Measurements from ENCODE around the gene LINGO1. TPM values are rescaled to one million over a fixed set of nuclear protein-coding genes. Genes with fewer than 3 reads are reported as not detected.

LINGO1 gene
- total and polyA plus RNA-seq, 9 of the 15 experiments (the other 6 are each of a cell fraction or from before 2014, with no cell fraction given): 0.07 to 15.3 (median 2.1) TPM

DNA sequence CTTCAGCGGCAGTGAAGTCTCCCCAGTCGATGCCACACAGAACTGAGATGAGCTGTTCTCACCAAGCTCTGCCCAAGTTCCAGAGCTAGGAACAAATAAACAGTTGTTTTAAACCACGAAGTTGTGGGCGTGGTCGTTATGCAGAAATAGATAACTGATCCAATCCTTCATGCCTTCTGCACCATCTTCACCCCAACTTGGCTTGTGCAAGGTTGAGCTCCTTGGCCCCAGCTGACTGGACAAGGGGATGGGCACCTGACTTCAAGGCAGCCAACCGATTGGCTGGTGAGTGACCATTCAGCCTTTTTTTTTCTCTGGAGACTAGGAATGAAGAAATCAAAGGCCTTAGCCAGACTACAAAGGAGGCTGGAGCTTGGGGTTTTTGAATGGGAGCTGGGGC is 23.9 kb downstream of the LINGO1 start:
- ATAC-seq (peak; percentile 37), FAIRE-seq (peak; percentile 75), DNase-seq (ENCODE audit: extremely low read depth in 1 of 4, low spot score in 3 of 4) (peak; percentile 43 to 61 (median 59))
- no peaks in the 10 kb centered on the region for H3K9me3 ChIP-seq (replicated peaks; ENCODE audit: control insufficient read depth, insufficient read depth, low read depth, low read length)
- CTCF ChIA-PET (ENCODE audit: low intra/inter-chr PET ratio): no interaction called here
- 22% methylated on average over 6 of the region's 6 CpGs for WGBS (ENCODE audit: insufficient coverage, low coverage, missing lambda C conversion rate)
- in situ Hi-C loops (cut with MboI): no loop called here
- no peaks in the 10 kb centered on the region for H3K27me3 ChIP-seq (ENCODE audit: control insufficient read depth in 2 of 2, insufficient read depth in 2 of 2, low read length in 2 of 2)
- intact Hi-C loops (cut with micrococcal nuclease): no loop called here
- H4K20me1 ChIP-seq (replicated peaks; ENCODE audit: control insufficient read depth, insufficient read depth, low read length): no peaks in the 10 kb centered on the region
- peak overlapping the region in 1 of 2 experiments; percentile 54; a peak in 1 of 4 replicates for H3K9ac ChIP-seq (ENCODE audit: insufficient read depth in 1 of 2, low read depth in 2 of 2, low read length in 2 of 2)
- H3K27ac ChIP-seq (ENCODE audit: extremely low read depth, low read depth, low read length): no peak overlapping the region
- POLR2A ChIA-PET: interaction anchor here (0.7 to 1.4 kb wide), 5 partner anchors 9 to 37 kb away, joined by 3 to 9 read pairs (median 4); no protein-coding TSS in a partner anchor
- H3K36me3 ChIP-seq (ENCODE audit: control insufficient read depth, insufficient read depth, low read length): no peaks in the 10 kb centered on the region; the same call in 2 of the 3 replicates
- peak overlapping the region; percentile 49 for H3K4me2 ChIP-seq (ENCODE audit: insufficient read depth, low read length)
- H3K4me1 ChIP-seq (replicated peaks in 1 of 2; ENCODE audit: control insufficient read depth in 2 of 2, insufficient read depth in 2 of 2, low read length in 2 of 2): peaks cover 36 to 53% of the 10 kb centered on the region in 2 experiments
- no peaks in the 10 kb centered on the region for H3K9me1 ChIP-seq (ENCODE audit: control insufficient read depth, insufficient read depth, low read length)
- H3K79me2 ChIP-seq (ENCODE audit: control insufficient read depth, insufficient read depth, low read length): no peaks in the 10 kb centered on the region
- peak overlapping the region; percentile 81 for H2AFZ ChIP-seq (ENCODE audit: low read depth, low read length)
- no peak overlapping the region for H3K4me3 ChIP-seq
- BruUV-seq (replicated peaks): no TSS peak
- TF ChIP-seq RBM15 (IDR thresholded peaks at IDR 0.05; ENCODE audit: insufficient read depth, low read length): no peak
- no peak for TF ChIP-seq ZNF197 (CRISPR knock-in tag; IDR thresholded peaks at IDR 0.05; ENCODE audit: low read depth)
- TF ChIP-seq, protein P1, sequence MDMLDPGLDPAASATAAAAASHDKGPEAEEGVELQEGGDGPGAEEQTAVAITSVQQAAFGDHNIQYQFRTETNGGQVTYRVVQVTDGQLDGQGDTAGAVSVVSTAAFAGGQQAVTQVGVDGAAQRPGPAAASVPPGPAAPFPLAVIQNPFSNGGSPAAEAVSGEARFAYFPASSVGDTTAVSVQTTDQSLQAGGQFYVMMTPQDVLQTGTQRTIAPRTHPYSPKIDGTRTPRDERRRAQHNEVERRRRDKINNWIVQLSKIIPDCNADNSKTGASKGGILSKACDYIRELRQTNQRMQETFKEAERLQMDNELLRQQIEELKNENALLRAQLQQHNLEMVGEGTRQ (CRISPR knock-in tag; IDR thresholded peaks at IDR 0.05): peak; percentile 83
- no peak for TF ChIP-seq RFX7 (CRISPR knock-in tag; IDR thresholded peaks at IDR 0.05)
- TF ChIP-seq, protein P2, sequence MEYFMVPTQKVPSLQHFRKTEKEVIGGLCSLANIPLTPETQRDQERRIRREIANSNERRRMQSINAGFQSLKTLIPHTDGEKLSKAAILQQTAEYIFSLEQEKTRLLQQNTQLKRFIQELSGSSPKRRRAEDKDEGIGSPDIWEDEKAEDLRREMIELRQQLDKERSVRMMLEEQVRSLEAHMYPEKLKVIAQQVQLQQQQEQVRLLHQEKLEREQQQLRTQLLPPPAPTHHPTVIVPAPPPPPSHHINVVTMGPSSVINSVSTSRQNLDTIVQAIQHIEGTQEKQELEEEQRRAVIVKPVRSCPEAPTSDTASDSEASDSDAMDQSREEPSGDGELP (CRISPR knock-in tag; IDR thresholded peaks at IDR 0.05; ENCODE audit: borderline replicate concordance): peak; percentile 47; the same call in 1 of the 2 replicates
- no peak for TF ChIP-seq ZNF133 (CRISPR knock-in tag; IDR thresholded peaks at IDR 0.05)
- no peak for TF ChIP-seq ARID1B (IDR thresholded peaks at IDR 0.05)
- TF ChIP-seq, protein P3, sequence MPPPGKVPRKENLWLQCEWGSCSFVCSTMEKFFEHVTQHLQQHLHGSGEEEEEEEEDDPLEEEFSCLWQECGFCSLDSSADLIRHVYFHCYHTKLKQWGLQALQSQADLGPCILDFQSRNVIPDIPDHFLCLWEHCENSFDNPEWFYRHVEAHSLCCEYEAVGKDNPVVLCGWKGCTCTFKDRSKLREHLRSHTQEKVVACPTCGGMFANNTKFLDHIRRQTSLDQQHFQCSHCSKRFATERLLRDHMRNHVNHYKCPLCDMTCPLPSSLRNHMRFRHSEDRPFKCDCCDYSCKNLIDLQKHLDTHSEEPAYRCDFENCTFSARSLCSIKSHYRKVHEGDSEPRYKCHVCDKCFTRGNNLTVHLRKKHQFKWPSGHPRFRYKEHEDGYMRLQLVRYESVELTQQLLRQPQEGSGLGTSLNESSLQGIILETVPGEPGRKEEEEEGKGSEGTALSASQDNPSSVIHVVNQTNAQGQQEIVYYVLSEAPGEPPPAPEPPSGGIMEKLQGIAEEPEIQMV (tag; conservative IDR thresholded peaks at IDR 0.05; ENCODE audit: low read depth): no peak
- TF ChIP-seq, protein P4, sequence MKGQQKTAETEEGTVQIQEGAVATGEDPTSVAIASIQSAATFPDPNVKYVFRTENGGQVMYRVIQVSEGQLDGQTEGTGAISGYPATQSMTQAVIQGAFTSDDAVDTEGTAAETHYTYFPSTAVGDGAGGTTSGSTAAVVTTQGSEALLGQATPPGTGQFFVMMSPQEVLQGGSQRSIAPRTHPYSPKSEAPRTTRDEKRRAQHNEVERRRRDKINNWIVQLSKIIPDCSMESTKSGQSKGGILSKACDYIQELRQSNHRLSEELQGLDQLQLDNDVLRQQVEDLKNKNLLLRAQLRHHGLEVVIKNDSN (CRISPR knock-in tag; IDR thresholded peaks at IDR 0.05): peak; percentile 84
- TF ChIP-seq, protein P5, sequence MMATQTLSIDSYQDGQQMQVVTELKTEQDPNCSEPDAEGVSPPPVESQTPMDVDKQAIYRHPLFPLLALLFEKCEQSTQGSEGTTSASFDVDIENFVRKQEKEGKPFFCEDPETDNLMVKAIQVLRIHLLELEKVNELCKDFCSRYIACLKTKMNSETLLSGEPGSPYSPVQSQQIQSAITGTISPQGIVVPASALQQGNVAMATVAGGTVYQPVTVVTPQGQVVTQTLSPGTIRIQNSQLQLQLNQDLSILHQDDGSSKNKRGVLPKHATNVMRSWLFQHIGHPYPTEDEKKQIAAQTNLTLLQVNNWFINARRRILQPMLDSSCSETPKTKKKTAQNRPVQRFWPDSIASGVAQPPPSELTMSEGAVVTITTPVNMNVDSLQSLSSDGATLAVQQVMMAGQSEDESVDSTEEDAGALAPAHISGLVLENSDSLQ (IDR thresholded peaks at IDR 0.05): no peak
- TF ChIP-seq, protein P6, sequence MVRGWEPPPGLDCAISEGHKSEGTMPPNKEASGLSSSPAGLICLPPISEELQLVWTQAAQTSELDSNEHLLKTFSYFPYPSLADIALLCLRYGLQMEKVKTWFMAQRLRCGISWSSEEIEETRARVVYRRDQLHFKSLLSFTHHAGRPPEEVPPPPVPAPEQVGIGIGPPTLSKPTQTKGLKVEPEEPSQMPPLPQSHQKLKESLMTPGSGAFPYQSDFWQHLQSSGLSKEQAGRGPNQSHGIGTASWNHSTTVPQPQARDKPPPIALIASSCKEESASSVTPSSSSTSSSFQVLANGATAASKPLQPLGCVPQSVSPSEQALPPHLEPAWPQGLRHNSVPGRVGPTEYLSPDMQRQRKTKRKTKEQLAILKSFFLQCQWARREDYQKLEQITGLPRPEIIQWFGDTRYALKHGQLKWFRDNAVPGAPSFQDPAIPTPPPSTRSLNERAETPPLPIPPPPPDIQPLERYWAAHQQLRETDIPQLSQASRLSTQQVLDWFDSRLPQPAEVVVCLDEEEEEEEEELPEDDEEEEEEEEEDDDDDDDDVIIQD (CRISPR knock-in tag; IDR thresholded peaks at IDR 0.05): no peak
- TF ChIP-seq JUNB (CRISPR knock-in tag; conservative IDR thresholded peaks at IDR 0.05): no peak
- 0 out of 2 replicates have a peak, but pooled peaks have one; percentile 19 for TF ChIP-seq CEBPB (tag; IDR thresholded peaks at IDR 0.05)
- TF ChIP-seq EHMT2 (IDR thresholded peaks at IDR 0.05): 0 out of 2 replicates have a peak, but pooled peaks have one; percentile 12
